ENCODE results near the gene SSBP3.
A peak's percentile ranks its signal among the peaks of the same experiment; 100 is the strongest.

SSBP3 gene

DNA sequence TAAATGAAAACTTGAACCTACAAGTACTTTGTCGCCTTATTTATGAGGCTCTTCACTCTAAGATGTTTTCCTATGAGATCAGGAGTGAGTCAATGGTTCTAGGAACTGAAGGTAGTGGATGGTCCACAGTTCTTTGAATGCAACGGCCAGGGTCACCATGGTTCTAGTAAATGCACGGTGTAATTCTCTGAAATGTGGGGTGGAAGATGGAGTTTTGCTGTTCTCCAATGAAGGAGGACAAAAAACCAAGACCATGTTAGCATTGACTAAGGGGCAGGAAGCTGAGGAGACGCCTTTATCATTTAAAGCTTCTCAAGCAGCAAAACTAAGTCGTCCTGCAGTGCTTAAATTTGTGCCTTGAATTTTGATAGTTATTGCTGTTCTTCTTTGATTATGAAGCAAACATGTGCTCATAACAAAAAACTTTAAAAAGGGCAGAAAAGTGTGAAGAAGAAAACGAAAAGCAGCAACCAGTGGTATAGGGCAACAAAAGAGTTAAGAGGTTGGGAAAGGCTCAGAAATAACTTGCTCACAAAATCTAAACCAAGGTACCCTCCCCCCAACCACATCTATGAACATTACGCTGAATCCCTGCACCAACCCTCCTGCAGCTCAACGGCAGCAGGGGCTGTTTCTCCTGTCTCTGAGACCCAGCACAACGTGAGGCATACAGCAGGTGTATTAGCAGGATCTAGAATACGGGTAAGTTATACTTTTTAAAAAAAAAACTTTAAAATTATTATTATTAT lies 121.2 kb downstream of the SSBP3 start:
- DNase-seq (ENCODE audit: low spot score): no peak

DNA sequence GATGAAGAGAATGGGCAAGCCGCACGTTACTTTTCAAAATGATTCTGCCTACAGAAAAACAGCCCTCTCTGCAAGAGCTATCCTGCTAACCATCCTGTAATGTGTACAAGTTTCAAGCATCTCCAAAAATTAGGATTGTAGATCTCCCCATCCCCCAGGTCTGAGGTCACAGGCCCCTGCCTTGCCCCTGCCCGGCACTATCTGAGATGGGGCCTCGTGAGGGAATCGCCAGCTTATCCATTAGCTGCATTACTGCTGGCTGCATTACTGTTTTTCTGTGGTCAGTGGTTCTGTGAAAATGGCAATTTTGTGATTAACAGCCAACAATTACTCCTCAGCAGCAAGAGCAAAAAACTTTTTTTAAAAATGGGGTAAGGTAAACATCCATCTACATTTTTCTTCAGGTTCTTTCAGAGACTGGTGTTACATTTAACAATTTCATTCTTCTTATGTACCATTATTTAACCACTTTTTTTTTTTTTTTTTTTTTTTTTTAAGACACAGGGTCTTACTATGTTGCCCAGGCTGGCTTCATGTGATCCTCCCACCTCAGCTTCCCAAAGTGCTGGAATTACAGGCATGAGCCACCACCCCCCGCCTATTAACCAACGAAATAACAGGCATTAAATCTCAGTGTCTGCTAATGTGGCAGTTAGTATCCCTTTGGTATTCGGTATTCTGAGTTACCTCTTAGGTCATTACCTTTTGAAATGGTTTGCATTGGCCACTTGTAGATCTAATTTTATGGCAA lies 122.4 kb downstream of the SSBP3 start:
- no peak for DNase-seq (ENCODE audit: low spot score)

DNA sequence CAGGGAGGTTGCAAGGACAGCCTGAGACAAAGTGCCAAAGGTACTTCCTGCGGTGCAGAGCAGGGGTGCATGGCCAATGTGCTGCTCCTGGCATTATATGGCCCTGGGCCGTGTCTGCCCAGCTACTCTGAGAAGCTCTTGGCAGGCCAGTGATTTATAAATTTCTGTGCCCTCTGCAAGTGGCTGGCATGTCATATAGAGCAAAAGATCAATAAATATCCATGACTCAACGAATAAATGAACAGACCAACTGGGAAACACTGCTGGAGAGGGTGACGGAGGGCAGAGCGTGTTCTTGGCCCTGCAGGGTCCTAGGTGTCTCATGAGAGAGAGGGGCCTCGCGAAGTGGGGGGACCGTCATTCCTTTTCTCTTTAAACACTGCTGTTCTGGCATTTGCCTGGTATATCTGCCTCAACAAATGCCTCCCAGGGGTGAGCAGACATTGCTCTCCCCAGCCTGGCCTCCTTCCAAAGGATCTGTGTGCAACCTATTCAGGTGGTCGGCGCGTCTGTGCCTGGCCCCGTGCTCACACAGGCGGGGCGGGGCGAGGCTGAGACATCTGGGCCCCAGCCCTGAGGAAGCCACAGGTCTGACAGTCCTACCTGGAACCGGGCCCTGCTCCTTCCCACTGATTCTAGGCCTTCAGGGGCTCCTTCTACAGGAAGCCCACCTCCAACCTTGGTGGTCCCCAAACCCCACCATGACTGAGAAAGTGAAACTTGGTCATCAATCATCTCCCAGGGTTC lies 123.9 kb downstream of the SSBP3 start:
- no peak for DNase-seq (ENCODE audit: low spot score)

DNA sequence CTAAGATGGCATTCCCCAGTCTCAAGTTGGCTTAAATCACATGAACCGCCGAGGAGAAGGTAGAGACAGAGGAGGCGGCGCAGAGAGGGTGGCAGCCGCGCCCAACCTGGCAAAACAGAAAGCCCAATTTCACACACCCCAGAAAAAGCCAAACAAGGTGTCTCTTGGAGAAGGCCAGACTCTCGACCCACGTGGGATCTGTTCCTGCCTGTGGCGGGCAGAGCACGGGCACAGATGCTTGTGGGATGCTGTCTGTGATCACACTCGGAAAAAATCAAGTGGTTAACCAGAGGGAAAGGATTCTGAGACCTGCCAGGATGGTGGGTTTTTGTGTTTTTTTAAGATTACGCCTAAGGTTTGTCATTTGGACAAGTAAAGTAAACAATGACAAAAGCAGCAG lies 125.5 kb downstream of the SSBP3 start:
- DNase-seq (ENCODE audit: low spot score): no peak

DNA sequence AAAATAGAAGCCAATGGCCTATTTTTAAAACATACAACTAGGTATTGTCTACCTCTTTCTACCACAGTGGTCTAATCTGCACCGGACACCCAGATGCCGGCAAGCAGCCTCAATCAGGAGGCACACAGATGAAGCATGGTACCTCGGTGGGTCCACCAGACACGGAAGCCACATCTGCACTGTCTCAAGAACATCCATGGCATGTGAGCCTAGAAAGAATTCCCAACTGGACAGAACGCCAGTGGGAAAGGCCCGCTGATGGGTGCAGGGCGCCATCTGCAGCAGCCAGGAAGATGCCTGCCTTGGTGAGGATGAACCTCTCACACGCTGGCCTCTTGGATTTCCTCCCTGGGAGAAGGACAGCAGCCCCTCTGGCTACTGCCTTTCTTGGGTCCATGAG lies 126.7 kb downstream of the SSBP3 start:
- DNase-seq (ENCODE audit: low spot score): no peak

DNA sequence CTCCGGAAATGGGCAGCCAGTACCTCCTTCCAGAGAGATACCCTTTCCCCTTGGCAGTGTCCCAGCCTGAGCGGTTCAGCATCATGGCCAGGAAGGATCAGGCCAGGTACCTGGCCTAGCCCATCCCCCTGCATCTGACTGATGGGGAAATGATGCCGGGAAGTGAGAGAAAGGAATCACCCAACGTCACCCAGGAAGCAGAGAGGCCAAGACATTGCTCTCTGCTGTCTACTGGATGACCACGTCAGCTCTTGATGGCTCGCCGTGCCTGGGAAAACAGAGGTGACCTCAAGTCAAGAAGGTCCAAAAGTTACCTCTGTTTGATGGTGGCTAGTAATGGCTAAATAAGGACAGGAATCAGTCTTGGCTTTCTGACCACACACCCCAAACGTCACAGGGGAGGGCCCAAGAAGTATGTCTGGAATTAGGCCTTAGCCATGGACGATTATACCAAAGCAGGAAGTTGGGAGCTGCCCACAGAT lies 127.2 kb downstream of the SSBP3 start:
- peak; percentile 53 for DNase-seq (ENCODE audit: low spot score)

DNA sequence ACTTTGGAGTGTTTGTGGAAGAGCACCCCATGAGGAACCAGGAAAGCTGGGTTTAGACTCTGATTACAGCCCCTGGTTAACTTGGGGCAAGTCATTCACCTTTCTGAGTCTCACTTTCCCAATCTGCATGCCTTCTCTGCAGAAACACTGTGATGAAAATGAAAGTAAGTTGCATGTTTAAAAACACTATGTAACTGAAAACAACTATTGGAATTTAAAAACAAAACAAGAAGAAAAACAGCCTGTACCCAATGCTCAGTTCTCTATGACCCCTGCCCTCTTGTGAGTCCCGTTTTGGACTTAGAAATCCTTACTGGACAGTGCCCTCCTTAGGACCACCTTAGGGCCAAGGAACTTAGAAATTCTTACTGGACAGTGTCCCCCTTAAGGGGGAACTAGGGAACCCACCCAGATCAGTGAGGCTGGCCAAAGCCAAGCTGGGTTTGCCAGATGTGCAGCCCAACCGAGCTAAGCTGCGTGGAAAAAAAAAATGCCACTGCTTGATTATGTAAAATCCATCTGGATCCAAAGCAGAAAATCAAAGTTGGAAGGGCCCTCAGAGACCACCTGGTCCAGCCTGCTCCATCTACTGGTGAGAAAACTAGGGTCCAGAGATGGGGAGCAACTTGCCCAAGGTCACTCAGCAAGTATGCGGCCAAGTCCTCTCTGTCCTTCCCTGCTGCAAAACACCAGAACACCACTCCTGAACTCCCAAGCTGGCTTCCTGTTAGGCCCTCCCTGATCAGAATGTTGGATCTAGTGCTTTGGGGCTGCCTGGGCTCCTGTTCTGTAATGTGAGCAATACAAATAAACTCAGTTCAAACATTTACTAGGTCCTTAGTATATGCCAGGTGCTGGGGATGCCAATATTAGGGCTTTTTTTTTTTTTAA lies 128.5 kb downstream of the SSBP3 start:
- no peak for DNase-seq (ENCODE audit: low spot score)

DNA sequence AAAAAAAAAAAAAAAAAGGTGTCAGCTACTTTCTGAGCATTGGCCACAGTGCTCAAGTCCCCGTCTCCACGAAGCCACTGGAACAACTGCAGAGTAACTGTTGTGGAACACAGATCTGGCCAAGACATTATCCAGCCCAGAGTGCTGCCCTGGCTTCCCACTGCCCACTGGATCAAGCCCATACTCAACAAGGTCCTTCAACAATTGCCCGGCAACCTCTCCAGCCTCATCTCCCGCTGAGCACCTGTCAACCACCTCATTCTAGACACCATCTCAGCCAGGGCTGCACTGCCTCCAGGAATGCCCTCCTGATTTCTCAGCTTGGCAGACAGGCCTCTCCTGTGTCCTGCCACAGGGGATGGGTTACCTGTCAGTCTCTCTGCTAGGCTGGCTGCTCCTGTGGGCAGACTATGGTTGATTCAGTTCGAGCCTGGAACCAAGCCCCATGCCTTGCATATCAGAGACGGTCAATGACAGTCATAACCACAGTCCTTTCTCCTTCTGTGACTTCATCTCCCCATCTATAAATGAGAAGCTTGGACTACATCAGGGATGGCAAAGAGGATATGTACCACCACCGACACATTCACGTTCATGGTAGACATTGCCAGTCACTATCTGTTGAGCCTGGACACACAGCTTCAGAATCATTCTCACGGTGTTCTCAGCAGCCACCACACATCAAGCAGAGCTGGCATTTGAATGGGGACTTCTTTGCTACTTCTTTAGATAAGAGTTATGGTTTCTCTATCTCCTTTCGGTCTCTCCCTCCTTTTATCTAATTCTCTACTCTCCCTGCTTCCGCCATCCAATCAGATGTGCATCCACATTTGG lies 129.4 kb downstream of the SSBP3 start:
- DNase-seq (ENCODE audit: low spot score): no peak

DNA sequence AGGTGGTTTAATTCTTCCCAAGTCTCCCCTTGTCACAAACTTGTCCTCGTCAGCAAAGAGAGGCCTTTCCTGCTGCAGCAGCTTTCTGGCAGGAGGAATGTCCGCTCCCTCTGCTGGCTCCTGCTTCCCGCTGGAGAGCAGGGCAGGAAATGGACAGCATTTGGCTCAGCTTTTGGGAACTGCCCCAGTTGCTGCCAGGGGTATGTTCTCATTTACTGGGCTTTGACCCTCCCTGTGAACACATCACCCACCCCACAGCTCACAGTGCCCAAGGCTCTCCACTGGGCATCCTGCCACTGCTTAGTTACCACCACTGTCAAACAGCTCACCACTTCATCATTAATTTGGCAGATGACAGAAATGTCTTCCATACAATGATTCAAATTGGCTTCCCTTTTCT lies 130.8 kb downstream of the SSBP3 start:
- DNase-seq (ENCODE audit: low spot score): peak; percentile 83

DNA sequence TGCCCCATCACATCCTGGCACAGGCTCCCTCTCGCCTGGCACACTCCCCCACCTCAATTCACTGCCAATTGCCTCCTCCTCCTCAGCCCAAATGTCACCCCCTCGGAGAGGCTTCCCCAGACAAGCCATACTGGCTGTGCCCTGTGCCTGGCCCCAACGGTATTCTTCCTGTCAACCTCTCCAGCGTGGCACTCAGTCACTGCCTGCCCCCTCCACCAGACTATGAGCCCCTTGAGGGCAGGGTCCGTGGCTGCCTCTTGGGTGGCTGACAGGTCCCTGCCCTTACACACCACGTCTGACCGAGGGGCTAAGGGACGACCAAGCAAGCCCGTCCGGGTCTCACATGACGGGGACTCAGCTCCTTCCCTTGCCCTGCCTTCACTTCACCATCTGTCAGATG lies 131.3 kb downstream of the SSBP3 start:
- no peak for DNase-seq (ENCODE audit: low spot score)

DNA sequence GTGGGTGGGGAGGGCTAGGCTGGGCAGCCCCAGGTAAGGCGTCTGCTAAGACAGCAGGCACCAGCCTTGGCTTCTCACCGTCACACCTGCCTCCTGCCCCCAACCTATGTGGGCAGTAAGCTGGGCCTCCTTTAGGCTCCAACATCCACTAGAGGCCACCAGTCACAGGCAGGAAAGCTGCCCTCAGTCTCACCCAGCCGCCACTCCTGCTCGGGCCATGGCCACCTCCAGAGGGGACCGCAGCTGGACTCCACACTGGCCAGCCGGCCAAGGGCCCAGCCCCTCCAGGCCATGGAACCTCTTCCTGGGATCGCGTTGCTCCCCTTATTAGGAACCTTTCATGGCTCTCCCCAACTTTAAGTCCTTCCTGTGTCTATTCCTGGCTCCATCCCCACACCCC lies 131.7 kb downstream of the SSBP3 start:
- no peak for DNase-seq (ENCODE audit: low spot score)

DNA sequence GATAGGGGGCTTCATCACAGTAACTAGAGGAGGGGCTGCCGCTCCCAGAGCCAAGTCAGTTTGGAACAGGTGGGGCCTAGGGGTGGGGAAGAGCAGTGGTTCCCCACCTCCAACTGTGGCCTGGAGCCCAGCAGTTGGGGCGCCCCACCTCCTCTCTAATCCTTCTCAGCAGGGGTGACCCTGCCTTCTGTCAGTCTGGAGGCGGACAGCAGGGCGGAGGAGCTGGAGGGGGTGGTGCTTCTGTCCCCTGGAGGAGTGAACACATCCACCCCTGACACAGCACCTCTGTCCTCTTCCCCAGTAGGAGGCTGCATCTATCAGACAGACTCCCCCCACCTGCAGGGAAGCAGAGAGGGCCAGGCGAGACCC lies 132.4 kb downstream of the SSBP3 start:
- DNase-seq (ENCODE audit: low spot score): peak; percentile 33

DNA sequence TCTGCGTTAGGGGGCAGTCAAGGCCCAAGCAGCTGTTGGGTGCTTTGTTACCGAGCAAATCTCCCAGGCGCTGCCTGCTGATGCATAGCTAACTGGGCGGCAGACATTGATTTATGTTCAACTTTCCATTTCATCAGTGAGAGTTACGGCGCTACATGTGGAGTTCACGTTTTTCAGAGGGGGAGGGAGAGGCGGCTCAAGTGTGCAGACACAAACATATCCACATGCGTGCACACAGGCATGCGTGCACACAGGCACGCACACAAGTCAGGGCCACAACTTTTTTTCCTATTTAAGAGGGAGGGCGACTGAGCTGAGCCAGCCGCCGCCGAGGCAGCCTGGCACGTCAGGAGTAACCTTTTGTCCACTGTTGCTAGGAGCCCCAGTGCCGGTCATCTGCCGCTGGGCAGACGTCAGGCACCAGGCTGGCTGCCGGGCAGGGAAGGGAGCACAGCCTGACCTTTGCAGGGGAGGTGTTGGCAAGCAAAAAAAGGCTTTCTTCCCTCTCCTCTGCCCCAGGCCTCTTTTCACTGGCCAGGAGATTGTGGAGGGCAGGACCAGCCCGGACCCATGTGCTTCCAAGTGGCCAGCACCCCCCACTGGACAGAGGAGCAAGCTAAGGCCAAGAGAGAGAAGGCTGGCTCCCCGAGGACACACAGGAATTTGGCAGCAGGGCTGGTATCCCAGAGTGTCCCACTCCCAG lies 133.0 kb downstream of the SSBP3 start:
- peak; percentile 94 for DNase-seq (ENCODE audit: low spot score)

DNA sequence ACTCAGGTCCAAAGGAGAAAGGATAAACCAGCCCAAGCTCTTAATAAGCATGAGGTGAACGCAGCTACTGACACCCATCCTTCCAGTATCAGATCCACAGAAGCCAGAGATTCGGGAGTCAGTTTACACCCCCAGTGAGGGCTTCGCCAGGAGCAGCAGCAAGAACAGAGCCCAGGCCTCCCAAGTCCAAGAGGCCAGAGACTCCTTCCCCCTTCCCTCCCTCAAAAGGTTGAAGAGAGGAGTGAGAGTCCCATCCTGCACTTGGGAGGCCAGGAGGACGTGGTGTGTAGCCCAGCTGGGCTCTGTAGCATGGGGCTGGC lies 133.5 kb downstream of the SSBP3 start:
- DNase-seq (ENCODE audit: low spot score): no peak

DNA sequence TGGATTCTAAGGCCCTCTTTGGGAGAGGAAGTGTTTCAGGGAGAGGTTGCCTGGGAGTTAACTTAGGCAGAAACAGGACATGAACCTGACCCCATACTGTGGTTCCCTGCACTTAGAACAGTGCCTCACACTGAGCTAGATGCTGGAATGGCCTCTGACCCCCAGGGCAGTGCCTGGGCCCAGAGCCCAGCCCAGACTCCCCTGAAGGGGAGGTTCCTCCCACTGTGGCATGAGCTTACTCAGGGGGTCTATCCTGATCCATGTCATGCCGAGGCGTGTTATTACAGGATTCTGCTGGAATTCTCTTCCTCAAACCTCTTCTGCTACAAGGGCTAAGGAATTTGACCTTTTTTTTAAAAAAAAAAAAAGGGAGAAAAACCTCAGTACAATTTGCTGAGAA lies 134.1 kb downstream of the SSBP3 start:
- no peak for DNase-seq (ENCODE audit: low spot score)

DNA sequence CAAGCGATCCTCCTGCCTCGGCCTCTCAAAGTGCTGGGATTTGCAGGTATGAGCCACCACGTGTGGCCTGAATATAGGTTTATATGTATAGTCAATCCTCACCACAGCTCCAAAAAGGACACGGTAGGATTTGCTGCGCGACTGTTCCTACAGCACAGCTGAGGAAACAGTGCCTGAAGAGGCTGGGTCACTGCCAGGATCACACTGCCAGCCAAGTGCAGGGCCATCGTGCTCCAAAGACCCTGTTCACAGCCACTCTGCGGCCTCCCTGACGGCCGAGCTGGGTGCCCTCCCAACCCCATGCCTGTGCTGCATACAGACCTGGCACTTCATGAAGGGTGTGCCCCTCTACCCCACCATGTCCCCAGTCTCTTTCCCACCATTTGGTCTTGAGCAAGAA lies 134.9 kb downstream of the SSBP3 start:
- DNase-seq (ENCODE audit: low spot score): no peak

DNA sequence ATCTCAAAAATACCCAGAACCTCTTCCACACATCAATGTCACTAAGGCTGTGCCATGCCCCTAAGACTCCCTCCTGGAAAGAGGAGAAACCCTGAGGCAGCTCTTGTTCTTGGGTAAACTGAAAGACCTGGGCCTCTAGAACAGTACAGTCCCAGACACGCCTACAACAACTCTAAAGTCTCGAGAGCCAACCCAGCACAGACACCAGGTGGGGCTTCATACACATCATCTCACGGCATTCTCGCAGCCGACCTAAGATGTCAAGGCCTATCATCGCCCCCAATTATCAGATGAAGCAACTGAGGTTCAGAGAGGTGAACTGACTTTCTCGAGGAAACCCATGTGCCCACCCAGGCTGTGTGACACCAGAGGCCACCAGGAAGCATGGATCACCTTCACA lies 135.7 kb downstream of the SSBP3 start:
- no peak for DNase-seq (ENCODE audit: low spot score)

DNA sequence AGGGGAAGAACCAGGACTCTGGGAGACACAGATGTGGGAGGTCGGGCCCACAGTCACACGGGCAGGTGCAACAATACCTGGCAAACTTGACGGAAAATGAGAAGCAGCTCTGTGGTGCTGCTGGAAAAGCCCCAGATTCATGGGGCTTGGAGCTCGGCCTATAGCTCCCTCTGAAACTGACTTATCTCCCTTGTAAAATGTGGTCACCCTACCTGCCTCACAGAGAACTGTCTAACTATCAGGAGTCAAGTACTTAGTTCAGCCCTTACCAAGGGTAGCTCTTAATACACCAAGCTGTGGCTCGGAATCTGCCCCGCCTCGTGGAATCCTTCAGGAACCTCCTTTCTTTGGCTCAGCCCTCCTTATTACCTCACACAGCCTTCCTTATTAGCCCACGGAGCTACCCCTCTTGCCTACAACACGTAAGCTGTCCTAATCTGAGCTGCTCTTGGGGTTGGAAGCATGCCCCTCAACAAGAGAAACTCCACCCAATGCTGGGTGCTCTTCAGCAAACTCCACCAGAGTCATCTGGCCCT lies 137.4 kb downstream of the SSBP3 start:
- no peak for DNase-seq (ENCODE audit: low spot score)

DNA sequence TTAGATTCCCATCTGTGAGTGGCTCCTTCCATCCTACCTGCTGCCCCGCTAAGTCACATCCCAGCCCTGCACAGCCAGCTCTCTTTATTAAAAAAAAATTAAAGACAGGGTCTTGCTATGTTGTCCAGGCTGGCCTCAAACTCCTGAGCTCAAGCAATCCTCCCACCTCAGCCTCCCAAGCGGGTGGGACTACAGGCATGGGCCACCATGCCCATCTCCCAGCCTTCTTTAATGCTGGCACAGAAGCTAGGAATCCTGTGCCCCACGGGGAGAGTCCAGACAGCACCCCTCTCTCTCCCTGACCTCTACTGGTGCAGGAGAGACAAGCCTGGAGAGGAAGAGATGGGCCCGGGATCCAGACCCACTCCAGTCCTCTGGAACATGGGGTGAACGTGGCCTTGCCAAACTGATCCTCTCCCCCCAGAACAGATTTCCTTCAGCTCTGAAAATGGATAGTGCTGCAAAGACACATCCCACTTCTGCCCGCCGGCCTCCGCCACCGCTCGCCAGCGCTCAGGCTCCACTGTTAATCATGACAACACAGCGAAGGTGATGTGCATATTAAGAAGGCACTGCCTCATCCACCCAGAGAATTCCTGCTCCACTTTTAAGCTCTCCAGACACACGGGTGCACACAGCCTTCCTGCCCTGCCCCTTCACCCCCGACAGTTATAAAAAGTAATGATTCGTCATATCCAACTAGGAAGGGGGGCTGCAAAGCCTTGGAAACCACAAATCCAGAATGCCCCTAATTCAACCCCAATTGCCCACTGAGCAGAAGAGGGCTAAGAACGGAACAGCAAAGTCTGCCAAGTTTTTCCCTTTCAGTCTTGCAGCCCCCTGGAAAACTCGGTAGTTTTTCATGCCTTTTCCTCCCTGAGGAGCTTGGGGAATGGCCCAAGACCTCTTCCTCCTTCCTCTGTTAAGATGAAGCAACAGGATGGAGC lies 138.1 kb downstream of the SSBP3 start:
- no peak for DNase-seq (ENCODE audit: low spot score)
